HG02610 (cell line): Measurements from ENCODE around the gene RNPC3.

ENCODE experiments used
- ATAC-seq: cut with Tn5 transposase; IDR thresholded peaks from one replicate; pipeline ENCODE4 v1.9.1; 2021; ENCODE audit warnings: mild to moderate bottlenecking, moderate library complexity; ENCODE audit not compliant: unreplicated experiment

RNPC3 gene, protein sequence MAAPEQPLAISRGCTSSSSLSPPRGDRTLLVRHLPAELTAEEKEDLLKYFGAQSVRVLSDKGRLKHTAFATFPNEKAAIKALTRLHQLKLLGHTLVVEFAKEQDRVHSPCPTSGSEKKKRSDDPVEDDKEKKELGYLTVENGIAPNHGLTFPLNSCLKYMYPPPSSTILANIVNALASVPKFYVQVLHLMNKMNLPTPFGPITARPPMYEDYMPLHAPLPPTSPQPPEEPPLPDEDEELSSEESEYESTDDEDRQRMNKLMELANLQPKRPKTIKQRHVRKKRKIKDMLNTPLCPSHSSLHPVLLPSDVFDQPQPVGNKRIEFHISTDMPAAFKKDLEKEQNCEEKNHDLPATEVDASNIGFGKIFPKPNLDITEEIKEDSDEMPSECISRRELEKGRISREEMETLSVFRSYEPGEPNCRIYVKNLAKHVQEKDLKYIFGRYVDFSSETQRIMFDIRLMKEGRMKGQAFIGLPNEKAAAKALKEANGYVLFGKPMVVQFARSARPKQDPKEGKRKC

DNA sequence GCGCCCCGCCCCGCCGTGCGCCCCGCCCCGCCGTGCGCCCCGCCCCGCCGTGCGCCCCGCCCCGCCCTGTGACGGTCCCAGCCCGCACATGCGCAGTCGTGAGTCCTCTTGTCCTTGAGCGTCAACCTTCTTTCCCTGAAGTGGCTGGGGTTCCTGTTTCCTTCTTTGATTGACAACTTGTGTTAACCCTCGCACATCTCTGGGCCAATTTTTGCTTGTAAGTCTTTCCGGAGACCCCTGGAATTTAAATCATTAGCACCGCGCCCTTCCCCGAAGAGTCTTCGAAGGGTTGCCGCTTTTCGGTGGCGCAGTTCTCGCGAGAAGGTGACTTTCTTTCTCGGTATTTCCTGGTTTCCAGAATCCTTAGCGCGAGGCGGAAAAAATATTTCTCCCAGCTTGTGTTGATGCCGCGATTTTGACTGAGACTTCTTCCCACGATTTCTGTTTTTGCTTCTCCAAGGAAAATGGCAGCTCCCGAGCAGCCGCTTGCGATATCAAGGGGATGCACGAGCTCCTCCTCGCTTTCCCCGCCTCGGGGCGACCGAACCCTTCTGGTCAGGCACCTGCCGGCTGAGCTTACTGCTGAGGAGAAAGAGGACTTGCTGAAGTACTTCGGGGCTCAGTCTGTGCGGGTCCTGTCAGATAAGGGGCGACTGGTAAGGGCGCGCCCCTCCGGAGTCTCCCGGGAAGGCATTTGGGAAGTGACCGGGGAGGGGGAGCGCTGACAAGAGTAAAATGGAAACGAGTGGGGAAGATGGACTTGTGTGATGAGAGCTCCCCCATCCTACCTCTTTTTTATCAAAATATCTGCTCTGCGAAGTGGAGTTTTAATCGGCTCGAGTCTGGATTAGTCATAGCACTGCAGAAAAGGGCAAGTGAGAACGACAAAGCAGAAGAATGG, at the start of gene RNPC3:
TSS of gene RNPC3 (plus strand) at position 93 of the 901 bp plus-strand sequence. CDS start at position 465, 372 bp downstream.
- ATAC-seq = peak; percentile 72

DNA sequence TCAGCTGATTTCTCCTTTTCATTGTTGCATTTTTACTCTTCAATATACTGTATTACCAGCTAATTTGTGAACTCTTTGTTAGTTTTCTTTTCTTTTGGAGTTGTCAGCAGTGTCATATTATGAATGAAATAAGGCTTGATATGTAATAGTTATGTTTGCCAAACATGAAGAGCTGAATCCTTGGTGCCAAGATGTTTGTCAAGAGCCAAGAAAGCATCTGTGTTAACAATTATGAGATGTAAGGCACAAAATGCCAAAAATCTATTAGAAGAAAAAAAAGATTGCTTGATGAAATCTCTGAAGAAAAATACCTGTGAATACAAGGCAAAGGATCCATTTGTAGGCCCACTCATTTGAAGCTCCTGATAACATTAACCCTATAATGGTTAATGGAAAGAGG, 48.4 kb upstream of the RNPC3 start:
- no peak for ATAC-seq

DNA sequence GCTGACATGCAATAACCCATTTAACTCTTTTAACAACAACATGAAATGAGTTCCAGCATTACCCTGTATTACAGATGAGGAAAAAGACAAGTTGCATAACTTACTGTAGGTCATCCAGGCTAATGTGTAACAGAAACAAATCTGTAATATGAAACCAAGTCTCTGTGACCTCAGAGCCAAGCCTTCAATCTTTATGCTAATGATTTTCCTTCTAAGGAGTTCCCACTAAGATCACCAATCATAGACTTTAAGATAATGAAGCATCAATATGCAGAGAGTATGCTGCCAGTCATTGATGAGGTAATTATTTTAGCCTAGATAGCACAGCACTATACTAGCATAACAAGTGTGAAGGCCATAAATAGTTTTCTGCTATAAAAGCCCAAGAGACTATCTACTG, 35.6 kb upstream of the RNPC3 start:
- no peak for ATAC-seq

DNA sequence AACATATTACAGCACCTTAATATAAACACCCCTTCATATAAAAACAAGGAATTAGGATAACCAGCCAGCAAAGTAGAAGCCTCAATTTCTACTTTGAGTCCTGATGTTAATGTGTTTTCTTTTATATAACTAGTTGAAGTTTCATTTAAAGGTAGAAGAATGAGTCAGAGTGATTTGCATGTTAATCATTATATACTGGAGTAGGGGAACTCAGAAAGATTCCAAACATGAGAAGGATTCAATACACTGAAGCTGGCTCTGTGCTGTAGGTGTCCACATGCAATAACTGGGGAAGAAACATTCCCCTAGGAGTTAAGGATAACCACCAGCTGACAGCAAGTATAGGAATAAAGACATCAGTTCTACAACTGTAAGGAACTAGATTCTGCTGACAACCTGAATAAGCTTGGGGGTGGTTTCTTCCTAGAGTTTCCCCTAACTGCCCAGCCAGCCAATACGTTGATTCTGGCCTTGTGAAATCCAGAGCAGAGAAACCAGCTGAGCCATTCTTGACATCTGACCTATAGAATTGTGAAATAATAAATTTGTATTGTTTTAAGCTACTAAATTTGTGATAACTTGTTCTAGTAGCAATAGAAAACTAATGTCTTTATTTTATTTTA, 33.4 kb upstream of the RNPC3 start:
- no peak for ATAC-seq

DNA sequence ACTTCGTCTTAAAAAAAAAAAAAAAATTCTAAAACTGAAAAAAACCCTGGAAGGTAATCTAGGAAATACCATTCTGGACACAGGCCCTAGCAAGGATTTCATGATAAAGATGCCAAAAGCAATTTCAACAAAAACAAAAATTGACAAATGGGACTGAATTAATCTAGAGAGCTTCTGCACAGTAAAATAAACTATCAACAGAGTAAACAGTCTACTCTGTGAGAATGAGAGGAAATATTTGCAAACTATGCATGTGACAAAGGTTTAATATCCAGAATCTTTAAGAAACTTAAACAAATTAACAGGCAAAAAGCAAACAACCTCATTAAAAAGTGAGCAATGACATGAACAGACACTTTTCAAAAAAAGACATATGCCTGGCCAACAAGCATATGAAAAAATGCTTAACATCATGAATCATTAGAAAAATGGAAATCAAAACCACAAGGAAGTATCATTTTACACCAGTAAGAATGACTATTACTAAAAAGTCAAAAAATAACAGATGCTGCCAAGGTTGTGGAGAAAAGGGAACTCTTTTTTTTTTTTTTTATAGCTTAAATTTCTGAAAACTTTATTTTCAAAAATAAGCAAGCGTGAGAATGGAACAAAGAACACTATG, 29.4 kb upstream of the RNPC3 start:
- ATAC-seq = no peak

DNA sequence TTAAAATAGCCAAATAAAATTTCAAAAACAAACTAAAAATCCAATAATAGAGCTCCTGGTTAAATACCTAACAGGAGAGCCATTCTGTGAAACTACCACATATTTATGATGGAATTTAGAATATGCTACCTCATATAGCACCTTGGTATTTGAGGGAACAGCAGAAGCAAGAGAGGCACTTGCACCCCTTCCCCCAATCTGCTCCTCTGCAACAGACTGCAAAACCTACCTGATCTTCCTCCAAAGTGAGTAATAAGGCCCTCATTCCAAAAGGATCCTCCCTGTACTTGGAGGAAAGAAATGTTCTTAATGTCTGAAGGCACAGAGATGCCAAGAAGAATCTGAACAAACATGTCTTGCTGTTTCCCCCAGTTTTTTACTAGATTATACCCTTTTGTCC, 28.1 kb upstream of the RNPC3 start:
- no peak for ATAC-seq

DNA sequence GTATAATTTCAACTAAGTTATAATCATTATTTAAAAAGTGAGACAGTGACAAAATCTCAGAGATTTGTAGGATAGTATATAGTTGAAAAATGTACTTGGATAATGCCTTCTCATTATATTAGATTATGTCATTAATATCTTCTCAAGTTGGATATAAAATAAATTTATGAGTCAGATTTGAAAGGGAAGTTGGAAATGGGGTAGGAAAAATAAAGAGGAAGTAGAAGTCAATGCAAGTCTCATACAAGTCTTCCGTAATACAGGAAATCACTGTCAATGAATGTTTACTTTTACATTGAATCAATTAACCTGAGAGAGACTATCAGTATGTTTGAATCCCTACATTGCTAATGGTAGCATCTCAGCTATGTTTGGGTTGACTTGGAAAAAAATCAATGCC, 16.2 kb upstream of the RNPC3 start:
- ATAC-seq = no peak

DNA sequence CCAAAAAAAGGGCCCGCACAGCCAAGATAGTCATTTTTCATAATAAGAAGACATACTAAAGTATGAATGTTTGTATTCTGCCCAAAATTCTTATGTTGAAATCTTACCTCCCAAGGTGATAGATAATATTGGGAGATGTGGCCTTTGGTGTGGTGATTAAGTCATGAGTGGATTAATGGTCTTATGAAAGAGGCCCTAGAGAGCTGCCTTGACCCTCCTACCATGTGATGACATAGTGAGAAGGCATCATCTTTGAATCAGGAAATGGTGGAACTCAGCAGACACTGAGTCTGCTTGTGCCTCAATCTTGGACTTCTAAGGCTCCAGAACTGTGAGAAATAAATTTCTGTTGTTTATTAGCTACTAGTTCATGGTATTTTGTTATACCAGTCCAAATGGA, 11.8 kb upstream of the RNPC3 start:
- ATAC-seq = no peak

DNA sequence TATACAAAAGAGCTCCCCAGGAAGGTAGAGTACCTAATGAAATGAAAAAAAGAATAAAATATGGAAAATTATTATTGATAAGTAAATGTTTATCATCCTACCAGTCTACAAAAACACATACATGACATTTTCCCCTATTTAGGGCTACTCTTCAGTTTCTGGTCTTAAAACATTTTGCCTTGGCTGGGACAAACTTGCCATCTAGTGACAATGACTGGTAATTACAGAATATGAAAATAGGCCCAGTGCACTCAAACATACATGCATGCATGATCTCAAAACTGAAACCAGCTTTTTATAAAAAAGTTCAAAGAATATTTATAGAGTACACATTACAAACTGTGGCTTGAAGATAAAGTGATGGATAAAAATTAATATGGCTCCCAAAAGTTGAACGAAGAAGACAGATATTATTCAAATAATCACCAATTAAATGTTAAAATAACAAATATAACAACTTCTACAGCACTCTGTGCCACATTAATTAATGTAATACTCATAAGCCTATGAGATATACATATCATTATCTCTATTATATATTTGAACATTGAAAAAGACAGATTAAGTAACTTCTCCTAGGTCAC, 10.5 kb upstream of the RNPC3 start:
- peak; percentile 53 for ATAC-seq

DNA sequence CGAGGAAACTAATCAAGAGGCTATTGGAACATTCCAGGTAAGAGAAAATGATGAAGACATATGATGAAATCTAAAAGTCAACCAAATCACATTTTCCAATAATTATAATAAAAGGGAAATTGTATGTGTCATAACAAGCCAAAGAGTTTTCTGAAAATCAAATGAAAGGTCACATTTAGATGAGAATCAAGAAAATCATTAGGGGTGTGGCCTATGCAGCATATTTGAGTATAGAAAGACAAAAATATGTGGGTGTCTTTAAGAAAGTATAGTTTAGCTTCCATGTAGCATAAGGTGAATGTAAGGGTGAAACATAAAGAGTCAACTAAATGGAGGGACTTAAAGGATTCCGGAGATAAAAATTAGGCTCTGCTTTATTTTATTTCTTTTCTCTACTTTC, 9.2 kb upstream of the RNPC3 start:
- ATAC-seq = no peak

DNA sequence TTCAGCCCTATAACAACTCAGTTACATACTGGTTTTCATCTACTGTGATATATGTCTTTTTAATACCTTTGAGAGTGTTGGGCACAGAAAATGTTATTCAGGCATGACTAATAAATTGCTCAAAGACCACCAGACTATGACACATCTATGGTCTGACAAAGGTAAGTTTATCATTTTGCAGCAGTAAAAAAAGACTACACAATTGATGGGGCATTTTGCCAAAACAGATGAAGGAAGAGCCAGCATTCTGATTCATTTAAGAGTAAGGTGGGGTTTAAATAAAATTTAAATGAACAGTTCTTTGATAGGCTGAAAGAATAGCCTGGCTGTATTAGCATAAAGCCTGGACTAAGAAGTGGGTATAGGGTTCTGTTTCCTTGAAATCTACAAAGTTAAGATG, 8.8 kb upstream of the RNPC3 start:
- ATAC-seq = no peak

DNA sequence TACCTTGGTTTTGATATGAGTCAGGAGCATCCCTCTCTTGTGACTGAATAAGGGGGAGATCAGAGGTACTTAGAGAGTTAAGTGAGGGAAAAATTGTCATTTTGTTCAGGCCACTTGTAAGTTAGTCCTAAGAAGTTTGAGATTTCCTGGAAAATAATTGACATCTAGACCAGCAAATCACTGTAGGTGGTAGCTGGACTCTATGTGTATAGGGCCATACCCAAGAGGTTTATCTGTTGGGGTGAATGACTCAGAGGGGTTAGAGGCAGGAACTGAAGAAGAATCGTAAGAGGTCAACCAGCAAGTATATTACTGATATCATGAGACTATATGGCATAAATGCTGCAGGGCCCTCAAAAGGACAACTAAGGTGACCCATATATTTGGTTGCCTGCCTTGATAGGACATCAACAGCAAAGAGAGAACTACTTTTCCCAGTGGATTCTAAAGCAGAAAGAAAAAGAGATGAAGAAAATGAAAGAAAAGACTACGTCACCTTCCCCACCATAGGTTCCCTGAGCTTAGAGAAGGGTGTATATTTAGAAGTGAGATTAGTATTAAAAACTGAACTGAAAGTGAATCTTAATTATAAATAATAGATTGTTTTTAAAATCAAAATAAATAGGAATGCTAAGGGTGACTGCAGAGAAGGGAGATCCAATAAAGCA, 8.0 kb upstream of the RNPC3 start:
- ATAC-seq = peak; percentile 89

DNA sequence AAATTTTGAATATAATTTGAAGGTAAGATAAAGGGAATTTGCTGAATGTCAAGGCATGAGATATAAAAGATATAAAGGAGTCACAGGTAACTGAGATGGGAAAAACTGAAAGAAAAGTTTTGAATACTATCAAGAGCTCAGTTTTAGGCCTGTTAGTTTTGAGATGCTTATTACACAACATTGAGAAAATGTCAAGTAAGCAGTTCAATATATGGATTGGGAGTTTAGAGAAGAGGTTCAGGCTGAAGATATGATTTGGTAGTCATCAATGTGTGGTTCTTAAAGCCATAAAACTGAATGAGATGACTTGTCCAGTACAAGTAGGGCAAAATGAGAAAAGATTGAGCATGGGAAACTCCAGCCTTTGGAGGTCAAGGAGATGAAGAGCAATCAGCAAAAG, 4.7 kb upstream of the RNPC3 start:
- ATAC-seq = no peak

DNA sequence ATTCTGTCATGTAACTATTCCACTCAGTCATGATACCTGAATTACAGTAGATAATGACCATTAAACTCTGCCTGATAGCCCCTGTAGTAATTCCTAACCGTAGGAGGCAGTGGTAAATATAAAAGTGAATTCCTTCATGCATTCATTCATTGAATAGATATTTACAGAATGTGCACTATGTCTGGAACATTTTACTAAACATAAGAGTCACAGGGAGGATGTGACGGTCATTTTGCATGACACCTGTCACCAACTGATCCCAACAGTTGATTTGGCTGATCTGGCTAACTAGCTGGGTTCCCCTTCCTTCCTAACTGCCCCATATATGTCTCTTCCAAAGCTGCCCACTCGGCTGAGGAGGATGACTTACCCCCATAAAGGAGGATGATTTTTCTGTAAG, 2.2 kb upstream of the RNPC3 start:
- ATAC-seq = no peak

DNA sequence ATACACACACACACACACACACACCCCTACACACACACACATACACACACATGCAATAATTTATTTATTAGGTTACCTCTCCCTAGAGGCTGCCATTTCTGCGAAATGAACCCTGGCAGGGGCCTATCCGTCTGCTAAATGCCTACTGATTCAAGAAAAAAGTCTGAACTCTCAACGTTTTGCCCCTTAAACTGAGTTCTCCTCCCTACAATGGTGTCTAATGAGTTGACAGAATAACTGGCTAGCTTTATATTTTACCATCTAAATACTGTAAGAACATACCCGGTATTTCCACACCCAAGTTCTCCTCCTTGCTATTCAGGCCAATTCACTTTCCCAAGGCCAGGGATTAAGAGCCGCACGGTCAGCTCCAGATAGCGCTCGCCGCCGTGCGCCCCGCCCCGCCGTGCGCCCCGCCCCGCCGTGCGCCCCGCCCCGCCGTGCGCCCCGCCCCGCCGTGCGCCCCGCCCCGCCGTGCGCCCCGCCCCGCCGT, 339 bp upstream of the RNPC3 start:
- ATAC-seq = peak; percentile 46

DNA sequence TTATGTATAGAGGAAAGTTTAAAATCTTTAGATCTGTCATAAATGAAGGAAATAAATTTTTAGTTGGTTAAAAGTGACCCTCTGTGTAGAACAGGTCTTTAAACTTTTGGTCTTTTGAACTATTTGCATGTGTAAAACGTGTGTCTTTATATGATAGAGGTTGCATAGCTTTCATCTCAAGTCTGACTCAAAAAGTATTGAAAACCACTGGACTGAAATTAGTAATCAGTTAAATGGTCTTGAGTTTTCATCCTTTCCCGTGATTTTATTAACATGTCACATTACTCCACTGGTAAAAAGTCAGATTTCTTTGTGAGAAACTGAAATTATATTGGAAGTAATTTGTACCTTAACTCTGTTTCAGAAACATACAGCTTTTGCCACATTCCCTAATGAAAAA, 1.8 kb downstream of the RNPC3 start:
- ATAC-seq = peak; percentile 41

DNA sequence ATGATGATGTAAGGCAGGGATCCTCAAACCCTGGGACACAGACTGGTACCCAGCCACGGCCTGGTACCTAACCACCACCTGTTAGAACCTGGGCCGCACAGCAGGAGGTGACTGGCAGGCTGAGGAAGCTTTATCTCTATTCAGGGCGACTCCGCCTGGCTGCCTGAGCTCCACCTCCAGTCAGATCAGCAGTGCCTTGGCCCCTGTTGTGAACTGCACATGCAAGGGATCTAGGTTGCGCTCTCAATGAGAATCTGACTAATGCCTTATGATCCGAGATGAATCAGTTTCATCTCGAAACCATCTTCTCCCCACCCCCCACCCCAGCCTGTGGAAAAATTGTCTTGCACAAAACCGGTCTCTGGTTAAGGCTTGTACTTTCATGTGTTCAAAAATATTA, 4.2 kb downstream of the RNPC3 start:
- ATAC-seq = no peak

DNA sequence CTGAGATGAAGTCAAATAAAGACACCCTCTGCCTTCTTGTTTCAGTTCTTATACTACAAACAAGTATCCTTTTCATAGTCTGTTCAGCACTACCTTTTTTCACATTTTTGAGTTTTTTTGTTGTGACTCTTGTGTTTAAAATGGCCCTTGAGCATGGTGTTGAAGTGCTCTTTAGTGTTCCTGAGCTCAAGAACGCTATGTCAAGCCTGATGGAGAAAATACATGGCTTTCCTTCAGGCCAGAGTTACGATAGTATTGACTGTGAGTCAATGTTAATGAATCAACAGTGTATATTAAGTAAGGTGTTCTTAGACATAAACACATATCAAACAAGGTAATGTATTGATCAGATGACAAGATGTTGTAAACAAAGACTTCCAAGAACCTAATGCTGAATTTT, 12.7 kb downstream of the RNPC3 start:
- ATAC-seq = no peak

DNA sequence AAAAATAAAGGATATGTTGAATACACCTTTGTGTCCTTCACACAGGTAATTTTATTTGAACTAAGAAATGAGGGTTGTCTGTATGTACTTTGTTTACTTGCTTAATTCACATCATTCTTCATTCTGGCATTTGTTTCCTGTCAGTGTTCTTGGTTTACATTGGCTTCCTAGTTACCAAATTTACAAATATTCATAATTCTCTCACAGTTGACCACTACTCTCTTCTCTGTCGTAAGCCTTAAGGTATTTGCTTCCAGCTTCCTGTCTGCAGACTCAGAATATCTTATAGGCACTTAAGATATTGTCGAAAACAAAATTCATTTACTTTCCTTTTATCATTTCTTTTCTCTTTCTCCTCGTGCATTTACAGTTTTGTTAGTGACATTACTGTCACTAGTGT, 15.9 kb downstream of the RNPC3 start:
- ATAC-seq = no peak

DNA sequence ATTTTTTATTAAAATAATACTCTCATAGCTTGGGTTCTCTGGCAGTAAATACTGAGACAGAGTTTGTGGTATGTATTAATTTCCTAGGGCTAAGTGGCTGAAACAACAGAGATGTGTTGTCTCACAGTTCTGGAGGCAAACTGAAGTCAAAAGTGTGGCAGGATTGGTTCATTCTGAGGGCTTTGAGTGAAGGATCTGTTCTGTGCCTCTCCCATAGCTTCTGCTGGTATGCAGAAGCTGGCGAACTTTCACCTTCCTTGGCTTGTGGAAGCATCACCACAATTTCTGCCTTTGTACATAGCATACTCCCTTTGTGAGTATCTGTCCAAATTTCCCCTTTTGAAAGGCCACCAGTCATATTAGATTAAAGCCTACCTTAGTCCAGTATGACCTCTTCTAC, 21.0 kb downstream of the RNPC3 start:
- ATAC-seq = no peak
